ENCODE data around the gene ZNF438.

ZNF438 gene

GRCh38 chr10:30821261-30821993, 210.2 kb downstream of the ZNF438 start:
- H3K9me3 ChIP-seq (ENCODE audit: control insufficient read depth in 5 of 5, low read length in 5 of 5), result no peaks in the 10 kb centered on the region
- no peak overlapping the region for H3K9ac ChIP-seq (ENCODE audit: low read length in 5 of 5)
- H3K4me3 ChIP-seq (ENCODE audit: low read depth in 1 of 5, low read length in 5 of 5), result no peak overlapping the region
- H3K4me1 ChIP-seq (ENCODE audit: control insufficient read depth in 5 of 5, insufficient read depth in 5 of 5, low read length in 5 of 5), result peaks cover 7 to 47% (median 36%) of the 10 kb centered on the region in 5 donors
- no peaks in the 10 kb centered on the region for H3K36me3 ChIP-seq (ENCODE audit: control insufficient read depth in 5 of 5, insufficient read depth in 5 of 5, low read length in 5 of 5)
- H3K27me3 ChIP-seq (ENCODE audit: control insufficient read depth in 5 of 5, insufficient read depth in 4 of 5, low read length in 5 of 5), result no peaks in the 10 kb centered on the region
- peak overlapping the region; percentile 84 for H3K27ac ChIP-seq (ENCODE audit: low read depth, low read length)

GRCh38 chr10:30820261-30820991, 211.2 kb downstream of the ZNF438 start:
- H3K36me3 ChIP-seq (ENCODE audit: control insufficient read depth in 5 of 5, insufficient read depth in 5 of 5, low read length in 5 of 5), result no peaks in the 10 kb centered on the region
- peak overlapping the region in 1 of 5 donors; percentile 27 for H3K9ac ChIP-seq (ENCODE audit: low read length in 5 of 5)
- H3K27me3 ChIP-seq (ENCODE audit: control insufficient read depth in 5 of 5, insufficient read depth in 4 of 5, low read length in 5 of 5), result no peaks in the 10 kb centered on the region
- no peaks in the 10 kb centered on the region for H3K9me3 ChIP-seq (ENCODE audit: control insufficient read depth in 5 of 5, low read length in 5 of 5)
- peak overlapping the region; percentile 84 for H3K27ac ChIP-seq (ENCODE audit: low read depth, low read length)
- peaks cover 7 to 47% (median 36%) of the 10 kb centered on the region in 5 donors for H3K4me1 ChIP-seq (ENCODE audit: control insufficient read depth in 5 of 5, insufficient read depth in 5 of 5, low read length in 5 of 5)
- H3K4me3 ChIP-seq (ENCODE audit: low read depth in 1 of 5, low read length in 5 of 5), result peak overlapping the region in 2 of 5 donors; percentile 6 to 65

GRCh38 chr10:30819341-30820181, 212.1 kb downstream of the ZNF438 start:
- no peaks in the 10 kb centered on the region for H3K9me3 ChIP-seq (ENCODE audit: control insufficient read depth in 5 of 5, low read length in 5 of 5)
- H3K4me1 ChIP-seq (ENCODE audit: control insufficient read depth in 5 of 5, insufficient read depth in 5 of 5, low read length in 5 of 5), result peaks cover 7 to 48% (median 36%) of the 10 kb centered on the region in 5 donors
- H3K27me3 ChIP-seq (ENCODE audit: control insufficient read depth in 5 of 5, insufficient read depth in 4 of 5, low read length in 5 of 5), result no peaks in the 10 kb centered on the region
- H3K27ac ChIP-seq (ENCODE audit: low read depth, low read length), result peak overlapping the region; percentile 84
- H3K9ac ChIP-seq (ENCODE audit: low read length in 5 of 5), result peak overlapping the region in 3 of 5 donors; percentile 31 to 69 (median 65)
- no peaks in the 10 kb centered on the region for H3K36me3 ChIP-seq (ENCODE audit: control insufficient read depth in 5 of 5, insufficient read depth in 5 of 5, low read length in 5 of 5)
- H3K4me3 ChIP-seq (ENCODE audit: low read depth in 1 of 5, low read length in 5 of 5), result peak overlapping the region; percentile 39 to 79 (median 65)

DNA sequence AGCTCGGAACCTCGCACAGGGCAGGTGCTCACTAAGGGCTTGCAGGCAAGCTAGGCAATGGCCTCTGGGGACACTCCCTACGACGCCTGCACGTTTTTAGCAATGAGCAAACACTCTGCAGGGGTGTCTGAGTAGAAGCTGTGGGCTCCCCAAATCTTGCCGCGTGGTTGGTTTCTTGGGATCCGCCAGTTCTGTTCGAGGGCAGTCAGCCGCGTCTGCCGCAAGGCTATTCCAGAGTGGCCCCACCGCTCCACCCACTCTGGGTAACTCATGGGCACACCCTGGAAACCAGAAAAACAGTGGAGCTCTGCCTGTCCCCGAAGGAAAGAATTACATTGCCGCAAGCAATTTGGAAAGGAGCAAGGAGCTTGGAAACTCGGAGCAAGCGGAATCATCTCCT, 212.8 kb downstream of the ZNF438 start:
- Histone ChIP-seq H3K4me1 (ENCODE audit: control insufficient read depth in 5 of 5, insufficient read depth in 5 of 5, low read length in 5 of 5) (peaks cover 7 to 55% (median 42%) of the 10 kb centered on the region in 5 donors), H3K9me3 (ENCODE audit: control insufficient read depth in 5 of 5, low read length in 5 of 5) (no peaks in the 10 kb centered on the region), H3K27ac (ENCODE audit: low read depth, low read length) (peak overlapping the region; percentile 84), H3K9ac (ENCODE audit: low read length in 5 of 5) (peak overlapping the region in 2 of 5 donors; percentile 8 to 69), H3K27me3 (ENCODE audit: control insufficient read depth in 5 of 5, insufficient read depth in 4 of 5, low read length in 5 of 5) (no peaks in the 10 kb centered on the region), H3K36me3 (ENCODE audit: control insufficient read depth in 5 of 5, insufficient read depth in 5 of 5, low read length in 5 of 5) (no peaks in the 10 kb centered on the region), H3K4me3 (ENCODE audit: low read depth in 1 of 5, low read length in 5 of 5) (peak overlapping the region; percentile 39 to 79 (median 65))

DNA sequence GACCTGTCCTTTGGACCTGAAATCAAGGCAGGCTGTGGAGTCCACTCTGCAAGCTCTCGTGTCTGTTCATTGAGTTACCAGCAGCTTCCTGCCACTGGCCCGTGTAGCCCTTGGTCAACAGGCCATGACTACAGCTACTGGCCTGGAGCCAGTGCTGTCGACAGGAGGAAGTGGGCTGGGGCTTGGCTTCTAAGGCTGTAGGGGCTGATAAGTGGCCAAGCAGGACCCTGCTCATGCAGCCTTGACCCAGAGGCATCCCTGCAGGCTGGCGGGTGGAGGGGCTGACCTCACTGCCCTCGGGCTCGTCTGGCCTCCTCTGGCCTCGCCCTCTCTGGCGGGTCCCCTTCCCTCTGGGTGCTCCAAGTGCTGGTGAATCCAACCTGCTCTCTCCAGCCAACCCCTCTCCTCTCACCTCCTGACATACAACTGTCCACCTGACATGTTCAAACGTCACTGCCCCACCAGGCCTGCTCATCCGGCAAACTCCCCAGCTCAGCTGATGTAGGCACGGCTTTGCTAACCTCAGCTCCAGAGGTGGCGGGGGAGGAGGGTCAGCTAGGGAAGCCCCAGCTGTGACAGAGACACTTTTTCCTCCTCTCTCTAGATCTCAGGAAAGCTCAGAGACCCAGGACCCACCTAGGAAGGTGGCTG, 213.5 kb downstream of the ZNF438 start:
- Histone ChIP-seq H3K9ac (ENCODE audit: low read length in 5 of 5) (peak overlapping the region in 2 of 5 donors; percentile 8 to 35), H3K4me1 (ENCODE audit: control insufficient read depth in 5 of 5, insufficient read depth in 5 of 5, low read length in 5 of 5) (peaks cover 7 to 62% (median 49%) of the 10 kb centered on the region in 5 donors), H3K36me3 (ENCODE audit: control insufficient read depth in 5 of 5, insufficient read depth in 5 of 5, low read length in 5 of 5) (no peaks in the 10 kb centered on the region), H3K27me3 (ENCODE audit: control insufficient read depth in 5 of 5, insufficient read depth in 4 of 5, low read length in 5 of 5) (no peaks in the 10 kb centered on the region), H3K4me3 (ENCODE audit: low read depth in 1 of 5, low read length in 5 of 5) (peak overlapping the region in 3 of 5 donors; percentile 23 to 65 (median 39)), H3K27ac (ENCODE audit: low read depth, low read length) (peak overlapping the region; percentile 84), H3K9me3 (ENCODE audit: control insufficient read depth in 5 of 5, low read length in 5 of 5) (no peaks in the 10 kb centered on the region)

DNA sequence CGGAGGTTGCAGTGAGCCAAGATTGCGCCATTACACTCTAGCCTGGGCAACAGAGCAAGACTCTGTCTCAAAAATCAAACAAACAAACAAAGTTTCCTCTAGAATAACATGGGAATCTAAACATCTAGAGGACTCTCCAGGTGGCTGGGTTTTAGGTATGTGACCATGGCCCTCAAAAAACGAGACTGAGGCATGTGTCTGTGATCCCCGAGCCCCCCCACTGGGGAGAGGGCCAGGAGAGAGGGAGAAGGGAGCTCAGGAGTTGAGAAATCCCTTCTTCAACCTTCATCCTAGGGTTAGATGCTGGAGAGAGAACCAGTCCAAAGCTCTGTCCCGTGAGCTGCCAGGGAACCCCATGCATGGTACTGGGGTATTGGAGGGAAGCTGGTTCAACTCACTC, 214.1 kb downstream of the ZNF438 start:
- Histone ChIP-seq H3K9me3 (ENCODE audit: control insufficient read depth in 5 of 5, low read length in 5 of 5) (no peaks in the 10 kb centered on the region), H3K4me3 (ENCODE audit: low read depth in 1 of 5, low read length in 5 of 5) (peak overlapping the region in 1 of 5 donors; percentile 23), H3K4me1 (ENCODE audit: control insufficient read depth in 5 of 5, insufficient read depth in 5 of 5, low read length in 5 of 5) (peaks cover 8 to 68% (median 55%) of the 10 kb centered on the region in 5 donors), H3K36me3 (ENCODE audit: control insufficient read depth in 5 of 5, insufficient read depth in 5 of 5, low read length in 5 of 5) (no peaks in the 10 kb centered on the region), H3K27me3 (ENCODE audit: control insufficient read depth in 5 of 5, insufficient read depth in 4 of 5, low read length in 5 of 5) (no peaks in the 10 kb centered on the region), H3K9ac (ENCODE audit: low read length in 5 of 5) (no peak overlapping the region), H3K27ac (ENCODE audit: low read depth, low read length) (no peak overlapping the region)

GRCh38 chr10:30816820-30817171, 214.9 kb downstream of the ZNF438 start:
- Histone ChIP-seq H3K27me3 (ENCODE audit: control insufficient read depth in 5 of 5, insufficient read depth in 4 of 5, low read length in 5 of 5) (no peaks in the 10 kb centered on the region), H3K4me3 (ENCODE audit: low read depth in 1 of 5, low read length in 5 of 5) (no peak overlapping the region), H3K9me3 (ENCODE audit: control insufficient read depth in 5 of 5, low read length in 5 of 5) (no peaks in the 10 kb centered on the region), H3K27ac (ENCODE audit: low read depth, low read length) (no peak overlapping the region), H3K9ac (ENCODE audit: low read length in 5 of 5) (no peak overlapping the region), H3K36me3 (ENCODE audit: control insufficient read depth in 5 of 5, insufficient read depth in 5 of 5, low read length in 5 of 5) (no peaks in the 10 kb centered on the region), H3K4me1 (ENCODE audit: control insufficient read depth in 5 of 5, insufficient read depth in 5 of 5, low read length in 5 of 5) (peaks cover 12 to 69% (median 59%) of the 10 kb centered on the region in 5 donors)

DNA sequence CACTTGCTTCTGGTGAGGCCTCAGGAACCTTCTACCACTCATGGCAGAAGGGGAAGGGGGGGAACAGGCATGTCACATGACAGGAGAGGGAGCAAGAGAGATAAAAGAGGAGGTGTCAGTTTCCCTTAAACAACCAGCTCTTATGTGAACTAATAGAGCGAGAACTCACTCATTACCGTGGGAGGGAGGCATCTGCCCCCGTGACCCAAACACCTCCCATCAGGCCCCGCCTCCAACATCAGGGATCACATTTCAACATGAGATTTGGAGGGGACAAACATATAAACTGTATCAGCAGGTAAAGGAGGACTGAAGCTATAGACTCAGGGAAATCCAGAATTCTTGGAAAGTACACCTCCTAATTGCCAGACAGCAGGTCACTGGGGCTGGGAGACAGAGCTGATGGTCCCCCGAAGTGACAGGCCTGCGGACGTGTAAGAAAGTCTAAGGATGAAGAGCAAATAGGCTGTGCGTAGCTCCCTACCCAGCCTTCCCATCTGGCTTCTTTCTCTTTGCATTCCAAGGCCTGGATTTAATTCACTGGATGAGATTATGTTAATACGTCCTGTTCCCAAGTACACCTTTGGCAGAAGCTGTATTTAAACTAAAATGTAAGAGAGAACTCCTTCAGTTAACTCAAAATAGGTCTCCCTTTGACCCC, 215.4 kb downstream of the ZNF438 start:
- H3K27me3 ChIP-seq (ENCODE audit: control insufficient read depth in 5 of 5, insufficient read depth in 4 of 5, low read length in 5 of 5), result no peaks in the 10 kb centered on the region
- peaks cover 13 to 72% (median 63%) of the 10 kb centered on the region in 5 donors for H3K4me1 ChIP-seq (ENCODE audit: control insufficient read depth in 5 of 5, insufficient read depth in 5 of 5, low read length in 5 of 5)
- H3K36me3 ChIP-seq (ENCODE audit: control insufficient read depth in 5 of 5, insufficient read depth in 5 of 5, low read length in 5 of 5), result no peaks in the 10 kb centered on the region
- H3K4me3 ChIP-seq (ENCODE audit: low read depth in 1 of 5, low read length in 5 of 5), result no peak overlapping the region
- no peaks in the 10 kb centered on the region for H3K9me3 ChIP-seq (ENCODE audit: control insufficient read depth in 5 of 5, low read length in 5 of 5)
- H3K27ac ChIP-seq (ENCODE audit: low read depth, low read length), result no peak overlapping the region
- H3K9ac ChIP-seq (ENCODE audit: low read length in 5 of 5), result no peak overlapping the region

- peaks cover 12 to 60% (median 49%) of the 10 kb centered on the region in 5 donors for H3K4me1 ChIP-seq (ENCODE audit: control insufficient read depth in 5 of 5, insufficient read depth in 5 of 5, low read length in 5 of 5)
- peak overlapping the region; percentile 63 for H3K27ac ChIP-seq (ENCODE audit: low read depth, low read length)
- H3K9ac ChIP-seq (ENCODE audit: low read length in 5 of 5), result no peak overlapping the region
- H3K36me3 ChIP-seq (ENCODE audit: control insufficient read depth in 5 of 5, insufficient read depth in 5 of 5, low read length in 5 of 5), result no peaks in the 10 kb centered on the region
- H3K27me3 ChIP-seq (ENCODE audit: control insufficient read depth in 5 of 5, insufficient read depth in 4 of 5, low read length in 5 of 5), result no peaks in the 10 kb centered on the region
- H3K4me3 ChIP-seq (ENCODE audit: low read depth in 1 of 5, low read length in 5 of 5), result no peak overlapping the region
- no peaks in the 10 kb centered on the region for H3K9me3 ChIP-seq (ENCODE audit: control insufficient read depth in 5 of 5, low read length in 5 of 5)
Measured at GRCh38 chr10:30813872-30814481, 217.7 kb downstream of the ZNF438 start.

Data from subcutaneous abdominal adipose tissue (tissue), 5 donors.